Measurements from ENCODE around the gene FMN2.

The FMN2 gene

DNA sequence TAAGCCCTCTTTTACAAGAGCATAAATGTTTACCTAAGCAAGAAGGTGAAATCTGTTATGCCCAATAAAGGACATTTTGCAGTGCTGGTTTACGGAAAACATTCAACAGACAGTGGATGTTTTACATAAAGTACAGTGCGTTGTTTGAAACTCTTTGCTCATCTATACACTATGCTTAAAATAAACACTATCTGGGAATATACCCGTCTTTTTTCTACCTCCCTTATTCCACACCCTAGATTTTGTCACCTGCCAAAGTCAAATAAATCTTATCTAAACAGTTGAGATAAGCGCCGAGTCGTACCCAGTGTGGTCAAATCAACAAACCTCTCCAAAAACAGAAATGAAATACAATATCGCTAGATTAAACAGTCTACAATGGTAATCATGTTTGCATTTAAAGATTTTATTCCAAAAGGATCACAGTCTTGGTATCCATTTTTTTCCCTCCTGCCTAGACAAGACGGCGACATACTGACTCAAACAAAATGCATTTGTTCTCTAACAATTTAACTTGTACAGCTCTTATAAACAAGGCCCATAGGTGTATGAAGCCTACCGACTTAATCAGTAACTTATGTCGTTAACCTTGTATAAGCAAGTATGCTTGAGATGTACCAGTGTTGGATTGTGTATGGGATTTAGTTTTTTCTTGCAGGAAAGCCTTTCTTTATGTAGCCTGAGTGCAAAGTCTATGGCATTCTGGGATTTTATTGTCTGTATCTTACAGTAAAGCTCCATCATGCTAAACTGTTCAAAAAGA is 189.1 kb downstream of the FMN2 start:
- Histone ChIP-seq H3K4me3 (ENCODE audit: low read depth in 1 of 2, low read length in 1 of 2) (no peak overlapping the region), H3K4me1 (ENCODE audit: control insufficient read depth in 1 of 2, insufficient read depth in 1 of 2, low read depth in 1 of 2, low read length in 1 of 2) (no peaks in the 10 kb centered on the region), H3K27me3 (no peaks in the 10 kb centered on the region), H3K9me3 (no peaks in the 10 kb centered on the region), H3K36me3 (no peaks in the 10 kb centered on the region), H3K27ac (no peak overlapping the region)
- TF ChIP-seq, protein P1, sequence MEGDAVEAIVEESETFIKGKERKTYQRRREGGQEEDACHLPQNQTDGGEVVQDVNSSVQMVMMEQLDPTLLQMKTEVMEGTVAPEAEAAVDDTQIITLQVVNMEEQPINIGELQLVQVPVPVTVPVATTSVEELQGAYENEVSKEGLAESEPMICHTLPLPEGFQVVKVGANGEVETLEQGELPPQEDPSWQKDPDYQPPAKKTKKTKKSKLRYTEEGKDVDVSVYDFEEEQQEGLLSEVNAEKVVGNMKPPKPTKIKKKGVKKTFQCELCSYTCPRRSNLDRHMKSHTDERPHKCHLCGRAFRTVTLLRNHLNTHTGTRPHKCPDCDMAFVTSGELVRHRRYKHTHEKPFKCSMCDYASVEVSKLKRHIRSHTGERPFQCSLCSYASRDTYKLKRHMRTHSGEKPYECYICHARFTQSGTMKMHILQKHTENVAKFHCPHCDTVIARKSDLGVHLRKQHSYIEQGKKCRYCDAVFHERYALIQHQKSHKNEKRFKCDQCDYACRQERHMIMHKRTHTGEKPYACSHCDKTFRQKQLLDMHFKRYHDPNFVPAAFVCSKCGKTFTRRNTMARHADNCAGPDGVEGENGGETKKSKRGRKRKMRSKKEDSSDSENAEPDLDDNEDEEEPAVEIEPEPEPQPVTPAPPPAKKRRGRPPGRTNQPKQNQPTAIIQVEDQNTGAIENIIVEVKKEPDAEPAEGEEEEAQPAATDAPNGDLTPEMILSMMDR (IDR thresholded peaks at IDR 0.05): no peak

DNA sequence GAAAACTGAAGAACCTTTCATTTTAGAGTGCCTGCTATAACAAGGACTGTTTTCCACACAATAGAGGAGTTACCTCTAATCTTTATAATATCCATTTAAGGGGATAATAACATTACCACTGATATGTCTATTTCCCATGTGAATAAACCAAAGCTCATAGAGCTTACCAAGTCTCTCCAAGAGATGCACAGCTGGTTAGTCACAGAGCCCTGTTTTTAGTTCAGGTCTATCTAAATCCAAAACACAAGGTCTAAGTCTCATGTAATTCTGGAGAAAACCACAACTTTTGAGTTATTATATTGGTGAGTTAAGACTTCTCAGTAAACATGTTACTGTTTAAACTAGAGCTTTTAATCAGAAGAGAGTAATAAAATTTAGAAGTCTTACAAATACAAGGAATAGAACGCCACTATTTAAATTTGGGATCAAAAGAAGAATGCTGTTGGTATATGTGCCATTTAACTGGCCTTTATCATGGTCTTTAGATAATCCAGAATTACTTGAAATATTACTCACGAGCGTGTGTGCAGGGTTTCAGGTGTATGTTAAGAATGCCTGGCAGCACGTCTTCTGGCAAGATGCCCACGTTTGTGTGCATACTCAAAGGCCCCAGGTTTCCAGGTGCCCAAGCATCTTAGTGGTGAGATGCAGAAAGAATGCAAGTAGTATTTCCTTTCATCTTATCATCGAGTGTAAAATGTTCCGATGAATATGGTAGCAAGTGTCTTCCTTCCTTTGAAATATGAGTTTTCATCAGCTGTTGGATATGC is 190.6 kb downstream of the FMN2 start:
- Histone ChIP-seq H3K4me3 (ENCODE audit: low read depth in 1 of 2, low read length in 1 of 2) (no peak overlapping the region), H3K4me1 (ENCODE audit: control insufficient read depth in 1 of 2, insufficient read depth in 1 of 2, low read depth in 1 of 2, low read length in 1 of 2) (no peaks in the 10 kb centered on the region), H3K9me3 (no peaks in the 10 kb centered on the region), H3K36me3 (no peaks in the 10 kb centered on the region), H3K27me3 (no peaks in the 10 kb centered on the region), H3K27ac (no peak overlapping the region)
- TF ChIP-seq, protein P1 (IDR thresholded peaks at IDR 0.05): no peak

DNA sequence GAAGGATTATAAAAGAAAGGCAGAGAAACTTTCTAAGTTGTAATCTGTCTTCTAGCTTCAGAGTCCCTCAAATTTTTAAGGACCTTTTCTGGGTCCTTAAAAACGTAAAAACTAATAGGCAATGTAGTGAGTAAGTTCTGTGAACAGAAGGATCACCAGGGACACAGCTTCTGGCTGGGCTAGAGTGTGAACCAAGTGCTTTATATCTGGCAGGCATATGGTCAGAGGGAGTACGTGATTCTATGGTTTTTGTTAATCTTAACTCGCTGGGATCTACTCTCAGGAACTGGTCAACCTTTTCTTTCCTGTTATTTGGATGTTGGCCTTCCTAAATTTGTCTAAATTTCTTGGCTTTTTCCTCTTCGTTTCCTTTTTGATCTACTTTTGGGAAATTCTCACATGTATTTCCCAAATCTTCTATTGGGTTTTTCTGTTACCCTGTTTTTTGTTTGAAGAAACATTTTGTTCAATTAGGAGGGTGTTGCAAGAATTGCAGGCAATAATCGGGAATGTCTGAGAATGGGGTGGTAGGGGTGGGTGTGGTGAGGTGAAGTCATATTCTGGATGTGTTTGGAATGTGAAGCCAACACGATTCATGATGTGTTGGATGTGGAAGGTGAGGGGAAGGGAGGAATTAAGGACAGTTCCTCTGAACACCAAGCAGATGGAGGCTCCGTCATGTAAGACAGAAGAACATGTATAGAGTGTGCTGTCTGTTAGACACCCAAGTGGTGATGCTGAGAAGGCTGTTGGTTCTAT is 193.2 kb downstream of the FMN2 start:
- Histone ChIP-seq H3K4me1 (ENCODE audit: control insufficient read depth in 1 of 2, insufficient read depth in 1 of 2, low read depth in 1 of 2, low read length in 1 of 2) (no peaks in the 10 kb centered on the region), H3K27ac (no peak overlapping the region), H3K9me3 (no peaks in the 10 kb centered on the region), H3K36me3 (no peaks in the 10 kb centered on the region), H3K4me3 (ENCODE audit: low read depth in 1 of 2, low read length in 1 of 2) (no peak overlapping the region), H3K27me3 (no peaks in the 10 kb centered on the region)
- TF ChIP-seq, protein P1 (IDR thresholded peaks at IDR 0.05): no peak

DNA sequence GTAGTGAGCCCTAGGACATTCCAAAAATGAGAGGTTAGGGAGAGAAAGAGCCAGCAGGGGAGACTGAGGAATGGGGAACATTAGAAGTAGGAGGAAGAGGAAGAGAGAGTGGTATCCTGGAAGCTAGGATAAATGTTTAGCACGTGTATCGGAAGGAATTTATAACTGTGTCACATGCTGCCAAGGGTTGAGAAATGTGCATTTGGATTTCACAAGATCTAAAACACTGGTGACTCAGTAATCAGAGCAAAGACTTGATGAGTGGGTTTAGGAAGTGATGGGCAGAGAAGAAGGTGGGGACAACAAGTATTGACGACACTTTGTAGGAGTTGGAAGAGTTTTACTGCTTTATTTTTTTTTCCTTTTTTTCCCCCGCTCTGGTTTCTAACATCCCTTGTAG is 193.9 kb downstream of the FMN2 start:
- Histone ChIP-seq H3K9me3 (no peaks in the 10 kb centered on the region), H3K27ac (no peak overlapping the region), H3K27me3 (no peaks in the 10 kb centered on the region), H3K4me1 (ENCODE audit: control insufficient read depth in 1 of 2, insufficient read depth in 1 of 2, low read depth in 1 of 2, low read length in 1 of 2) (no peaks in the 10 kb centered on the region), H3K36me3 (no peaks in the 10 kb centered on the region), H3K4me3 (ENCODE audit: low read depth in 1 of 2, low read length in 1 of 2) (no peak overlapping the region)
- TF ChIP-seq, protein P1 (IDR thresholded peaks at IDR 0.05): no peak

DNA sequence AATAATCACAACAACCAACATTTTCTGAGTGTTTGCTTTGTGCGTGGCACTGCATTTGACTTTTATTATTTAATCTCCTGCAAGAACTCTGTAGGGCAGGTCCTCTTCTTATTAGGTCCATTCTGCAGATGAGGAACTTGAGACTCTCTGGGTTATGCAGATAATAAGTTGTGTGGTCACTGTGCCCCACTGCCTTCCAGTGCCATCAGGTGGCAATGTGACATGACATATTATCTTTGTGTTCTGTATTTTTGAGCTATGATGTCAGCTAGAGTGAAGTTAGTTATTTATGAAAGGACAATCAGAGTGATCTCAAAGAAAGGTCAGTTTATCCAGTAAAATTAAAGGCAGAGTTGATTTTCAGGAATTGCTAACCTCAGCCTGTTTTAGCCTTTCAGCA is 196.0 kb downstream of the FMN2 start:
- H3K4me3 ChIP-seq (ENCODE audit: low read depth in 1 of 2, low read length in 1 of 2): no peak overlapping the region
- H3K36me3 ChIP-seq: no peaks in the 10 kb centered on the region
- TF ChIP-seq, protein P1 (IDR thresholded peaks at IDR 0.05): no peak
- no peaks in the 10 kb centered on the region for H3K4me1 ChIP-seq (ENCODE audit: control insufficient read depth in 1 of 2, insufficient read depth in 1 of 2, low read depth in 1 of 2, low read length in 1 of 2)
- no peaks in the 10 kb centered on the region for H3K27me3 ChIP-seq
- H3K27ac ChIP-seq: no peak overlapping the region
- no peaks in the 10 kb centered on the region for H3K9me3 ChIP-seq
